Esophagus (tissue), 2 donors: ENCODE data around the gene MRO. TPM values are rescaled to one million over a fixed set of nuclear protein-coding genes. Genes with fewer than 3 reads are reported as not detected.

Source experiments
- H3K27ac ChIP-seq, 2 donors: one replicate each; pipeline ENCODE4 v1.5.1; 2013; ENCODE audit warnings: low read depth in 2 of 2, mild to moderate bottlenecking in 2 of 2, inconsistent platforms in 1 of 2, low read length in 1 of 2, moderate library complexity in 1 of 2
- H3K27me3 ChIP-seq, 2 donors: one replicate each; pipeline ENCODE4 v1.6.1; 2013; ENCODE audit warnings: low read length in 2 of 2, control low read depth in 1 of 2, mild to moderate bottlenecking in 1 of 2; ENCODE audit not compliant: insufficient read depth in 2 of 2, control insufficient read depth in 1 of 2
- H3K36me3 ChIP-seq, 2 donors: one replicate each; pipeline ENCODE4 v1.6.1; 2013; ENCODE audit warnings: low read length in 1 of 2; ENCODE audit not compliant: control insufficient read depth in 2 of 2, insufficient read depth in 2 of 2
- H3K4me1 ChIP-seq, 2 donors: one replicate each; pipeline ENCODE4 v1.6.1; 2013; ENCODE audit warnings: low read length in 1 of 2; ENCODE audit not compliant: control insufficient read depth in 2 of 2, insufficient read depth in 2 of 2
- H3K4me3 ChIP-seq, 2 donors: one replicate each; pipeline ENCODE4 v1.5.1; 2013; ENCODE audit warnings: low read length in 2 of 2, mild to moderate bottlenecking in 2 of 2, low read depth in 1 of 2, moderate library complexity in 1 of 2
- H3K9me3 ChIP-seq, 2 donors: one replicate each; pipeline ENCODE4 v1.6.1; 2013; ENCODE audit warnings: mild to moderate bottlenecking in 2 of 2, low read depth in 1 of 2, low read length in 1 of 2, moderate library complexity in 1 of 2; ENCODE audit not compliant: control insufficient read depth in 2 of 2, insufficient read depth in 1 of 2
- WGBS, 2 donors: extraction: QIAGEN DNeasy Blood & Tissue Kit; methylation state at CpG; one replicate each; pipeline ENCODE4 v1.1.7; 2013; 5-methylcytosine and 5-hydroxymethylcytosine counted together
- polyA plus RNA-seq, 2 donors: library from polyadenylated mRNA; stranded (reverse); fragments of 200-250 nt; gene quantifications; one replicate each; pipeline ENCODE4 v1.2.3, GENCODE V29; 2013
- donor health status: healthy with polysubstance abuse.
- donor health status: Bipolar disorder and iron deficiency.

Gene MRO
- polyA plus RNA-seq, 2 donors: 0.07 to 0.16 TPM

DNA sequence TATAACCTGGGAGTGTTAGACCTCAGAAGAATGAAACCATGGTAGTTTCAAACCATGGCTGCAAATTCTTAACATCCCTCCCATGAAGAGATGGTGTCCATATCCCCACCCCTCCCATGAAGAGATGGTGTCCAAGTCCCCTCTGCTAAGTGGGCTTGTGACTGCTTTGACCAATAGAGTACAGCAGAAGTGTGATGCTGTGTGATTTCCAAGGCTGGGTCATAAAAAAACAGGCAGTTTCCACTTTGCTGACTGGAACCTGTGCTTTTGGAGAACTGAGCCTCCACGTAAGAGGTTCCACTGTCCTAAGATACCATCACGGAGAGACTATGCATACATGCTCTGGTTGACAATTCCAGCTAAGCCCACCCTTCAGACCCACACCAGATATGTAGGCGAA, 65.5 kb downstream of the MRO start:
- no peak overlapping the region for H3K27ac ChIP-seq
- no peak overlapping the region for H3K4me3 ChIP-seq
- no peaks in the 10 kb centered on the region for H3K36me3 ChIP-seq
- no peaks in the 10 kb centered on the region for H3K4me1 ChIP-seq
- H3K9me3 ChIP-seq: no peaks in the 10 kb centered on the region
- no peaks in the 10 kb centered on the region for H3K27me3 ChIP-seq
- 94 to 95% methylated on average over 3 of the region's 3 CpGs for WGBS, 2 donors

DNA sequence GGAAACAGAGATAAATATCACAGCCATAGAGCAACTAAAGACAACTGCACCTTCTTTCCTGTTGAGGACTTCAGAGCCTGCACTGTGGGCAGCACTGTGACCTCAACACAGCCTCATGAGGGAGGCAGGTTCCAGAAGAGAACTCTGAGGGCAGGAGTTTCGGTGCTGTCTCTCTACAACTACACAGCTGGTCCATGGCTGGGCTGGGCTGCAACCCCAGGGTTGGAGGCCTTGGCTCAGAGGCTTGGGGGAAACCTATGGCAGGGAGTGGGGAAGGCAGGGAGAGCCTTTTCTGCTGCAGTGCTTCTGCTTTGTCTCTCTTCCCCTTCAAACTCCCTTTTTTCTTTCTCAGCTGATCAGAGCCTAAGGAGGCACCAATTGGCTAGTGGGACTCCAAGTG, 66.5 kb downstream of the MRO start:
- 67 to 72% methylated on average over 1 of the region's 1 CpG for WGBS, 2 donors
- Histone ChIP-seq H3K27ac (no peak overlapping the region), H3K36me3 (no peaks in the 10 kb centered on the region), H3K4me1 (no peaks in the 10 kb centered on the region), H3K27me3 (no peaks in the 10 kb centered on the region), H3K9me3 (no peaks in the 10 kb centered on the region), H3K4me3 (no peak overlapping the region)

- Histone ChIP-seq H3K9me3 (peaks cover 0 to 4% of the 10 kb centered on the region in 2 donors), H3K27me3 (no peaks in the 10 kb centered on the region), H3K4me3 (no peak overlapping the region), H3K36me3 (no peaks in the 10 kb centered on the region), H3K4me1 (no peaks in the 10 kb centered on the region), H3K27ac (no peak overlapping the region)
- WGBS, 2 donors: 85 to 87% methylated on average over 1 of the region's 1 CpG
These were observed 67.9 kb downstream of the MRO start for GRCh38 chr18:50751947-50752346.

DNA sequence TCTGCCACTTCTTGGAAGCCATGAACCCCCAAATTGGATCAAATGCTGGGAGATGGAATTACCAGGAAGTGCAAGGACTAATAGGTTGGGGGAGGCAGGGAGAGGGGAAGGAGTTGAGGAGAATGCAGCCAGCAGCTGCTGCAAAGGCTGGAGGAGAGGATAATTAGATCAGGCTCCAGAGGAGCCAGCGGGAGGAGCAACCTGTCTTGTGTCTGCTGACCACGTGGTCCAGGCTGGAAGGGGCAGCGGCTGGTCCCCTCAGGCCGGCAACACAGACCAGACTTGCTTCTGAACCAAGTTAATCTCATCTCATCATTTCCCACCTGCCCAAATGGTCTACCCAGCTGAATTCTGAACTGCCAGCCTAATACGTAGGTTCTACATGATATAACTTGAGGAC, 68.3 kb downstream of the MRO start:
- Histone ChIP-seq H3K36me3 (no peaks in the 10 kb centered on the region), H3K9me3 (peaks cover 0 to 4% of the 10 kb centered on the region in 2 donors), H3K4me3 (no peak overlapping the region), H3K4me1 (no peaks in the 10 kb centered on the region), H3K27ac (no peak overlapping the region), H3K27me3 (no peaks in the 10 kb centered on the region)
- 42 to 50% methylated on average over 5 of the region's 5 CpGs for WGBS, 2 donors

GRCh38 chr18:50750546-50750945, 69.3 kb downstream of the MRO start:
- no peaks in the 10 kb centered on the region for H3K27me3 ChIP-seq
- peaks cover 0 to 4% of the 10 kb centered on the region in 2 donors for H3K9me3 ChIP-seq
- WGBS, 2 donors: 82 to 85% methylated on average over 2 of the region's 2 CpGs
- H3K4me3 ChIP-seq: no peak overlapping the region
- no peaks in the 10 kb centered on the region for H3K36me3 ChIP-seq
- no peak overlapping the region for H3K27ac ChIP-seq
- no peaks in the 10 kb centered on the region for H3K4me1 ChIP-seq

GRCh38 chr18:50749945-50750344, 69.9 kb downstream of the MRO start:
- Histone ChIP-seq H3K27me3 (no peaks in the 10 kb centered on the region), H3K4me1 (no peaks in the 10 kb centered on the region), H3K4me3 (no peak overlapping the region), H3K9me3 (peaks cover 0 to 4% of the 10 kb centered on the region in 2 donors), H3K27ac (no peak overlapping the region), H3K36me3 (no peaks in the 10 kb centered on the region)
- 48 to 62% methylated on average over 4 of the region's 4 CpGs for WGBS, 2 donors

GRCh38 chr18:50749421-50749820, 70.4 kb downstream of the MRO start:
- peaks cover 0 to 4% of the 10 kb centered on the region in 2 donors for H3K9me3 ChIP-seq
- no peaks in the 10 kb centered on the region for H3K27me3 ChIP-seq
- H3K4me3 ChIP-seq: no peak overlapping the region
- H3K36me3 ChIP-seq: no peaks in the 10 kb centered on the region
- 78 to 79% methylated on average over 5 of the region's 5 CpGs for WGBS, 2 donors
- no peaks in the 10 kb centered on the region for H3K4me1 ChIP-seq
- no peak overlapping the region for H3K27ac ChIP-seq

GRCh38 chr18:50748243-50749229, 71.3 kb downstream of the MRO start:
- Histone ChIP-seq H3K27me3 (no peaks in the 10 kb centered on the region), H3K27ac (no peak overlapping the region), H3K4me3 (no peak overlapping the region), H3K9me3 (peaks cover 0 to 4% of the 10 kb centered on the region in 2 donors), H3K36me3 (no peaks in the 10 kb centered on the region), H3K4me1 (no peaks in the 10 kb centered on the region)
- WGBS, 2 donors: 47 to 52% methylated on average over 9 of the region's 9 CpGs

DNA sequence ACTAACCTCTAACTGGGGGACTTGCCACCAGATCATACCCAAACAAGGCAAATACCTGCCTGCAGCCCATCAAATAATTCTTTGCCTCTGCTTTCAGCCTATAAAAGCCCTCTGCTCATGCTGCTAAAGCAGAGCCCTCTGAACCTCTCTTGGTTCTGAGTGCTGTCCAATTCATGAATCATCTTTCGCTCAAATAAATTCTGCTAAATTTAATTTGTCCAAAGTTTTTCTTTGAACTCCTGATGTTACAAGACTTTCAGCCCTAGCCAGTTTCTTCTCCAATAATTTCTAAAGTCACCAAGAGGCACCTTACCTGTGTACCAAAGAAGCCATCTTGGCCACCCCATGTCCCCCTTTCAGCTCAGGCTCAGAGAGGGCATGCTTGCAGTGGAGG, 72.0 kb downstream of the MRO start:
- no peaks in the 10 kb centered on the region for H3K36me3 ChIP-seq
- H3K27ac ChIP-seq: no peak overlapping the region
- no peaks in the 10 kb centered on the region for H3K4me1 ChIP-seq
- peaks cover 0 to 4% of the 10 kb centered on the region in 2 donors for H3K9me3 ChIP-seq
- H3K27me3 ChIP-seq: no peaks in the 10 kb centered on the region
- no peak overlapping the region for H3K4me3 ChIP-seq
- WGBS, 2 donors: 1 to 4% methylated on average over 1 of the region's 1 CpG

DNA sequence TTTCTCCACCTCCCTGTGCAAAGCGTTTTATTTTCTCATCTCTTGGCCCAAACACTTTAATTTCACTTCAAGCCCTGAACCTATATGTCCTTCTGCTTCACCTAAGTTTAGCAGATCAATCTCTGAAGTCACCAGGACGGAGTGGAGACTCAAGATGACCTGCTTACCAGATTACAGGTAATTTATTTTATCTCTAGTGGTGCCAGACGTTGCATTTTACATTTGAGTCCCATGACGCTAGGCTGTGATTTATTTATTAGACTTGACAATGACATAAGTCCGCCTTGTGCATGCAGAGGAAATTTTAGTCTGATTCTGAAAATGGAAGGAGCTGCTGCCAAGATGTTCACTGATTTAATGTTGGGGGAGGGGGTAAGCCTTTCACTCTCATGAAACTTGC, 73.9 kb downstream of the MRO start:
- Histone ChIP-seq H3K27me3 (no peaks in the 10 kb centered on the region), H3K4me3 (no peak overlapping the region), H3K36me3 (no peaks in the 10 kb centered on the region), H3K9me3 (peaks cover 0 to 4% of the 10 kb centered on the region in 2 donors), H3K4me1 (no peaks in the 10 kb centered on the region), H3K27ac (no peak overlapping the region)
- WGBS, 2 donors: 58 to 63% methylated on average over 5 of the region's 5 CpGs
